Body of pancreas (tissue), 4 donors: Measurements from ENCODE around the gene GPR156.

Experiments
- CTCF ChIP-seq, 7 experiments: fragments of 450-650 bp in 4 of 7; fragments of 200-600 bp in 3 of 7; sonication (generic) in 3 of 7; IDR thresholded peaks; one replicate each; pipeline ENCODE4 v1.5.1; 2016 to 2019; ENCODE audit warnings: antibody characterized with exemption in 7 of 7
- POLR2A ChIP-seq, 3 donors: fragments of 450-650 bp; IDR thresholded peaks; one replicate each; pipeline ENCODE4 v1.6.1; 2016; ENCODE audit warnings: antibody characterized with exemption in 3 of 3, mild to moderate bottlenecking in 2 of 3

GRCh38 chr3:120171134-120171873, 113.7 kb downstream of the GPR156 start:
- TF ChIP-seq CTCF (IDR thresholded peaks at IDR 0.05) (no peak), POLR2A (IDR thresholded peaks at IDR 0.05) (no peak)
